ENCODE data around the gene SMAD7.

Gene SMAD7

GRCh38 chr18:48898521-48898920, 52.2 kb downstream of the SMAD7 start:
- TF ChIP-seq ZFX (IDR thresholded peaks at IDR 0.05) = no peak
- TF ChIP-seq, protein P1, sequence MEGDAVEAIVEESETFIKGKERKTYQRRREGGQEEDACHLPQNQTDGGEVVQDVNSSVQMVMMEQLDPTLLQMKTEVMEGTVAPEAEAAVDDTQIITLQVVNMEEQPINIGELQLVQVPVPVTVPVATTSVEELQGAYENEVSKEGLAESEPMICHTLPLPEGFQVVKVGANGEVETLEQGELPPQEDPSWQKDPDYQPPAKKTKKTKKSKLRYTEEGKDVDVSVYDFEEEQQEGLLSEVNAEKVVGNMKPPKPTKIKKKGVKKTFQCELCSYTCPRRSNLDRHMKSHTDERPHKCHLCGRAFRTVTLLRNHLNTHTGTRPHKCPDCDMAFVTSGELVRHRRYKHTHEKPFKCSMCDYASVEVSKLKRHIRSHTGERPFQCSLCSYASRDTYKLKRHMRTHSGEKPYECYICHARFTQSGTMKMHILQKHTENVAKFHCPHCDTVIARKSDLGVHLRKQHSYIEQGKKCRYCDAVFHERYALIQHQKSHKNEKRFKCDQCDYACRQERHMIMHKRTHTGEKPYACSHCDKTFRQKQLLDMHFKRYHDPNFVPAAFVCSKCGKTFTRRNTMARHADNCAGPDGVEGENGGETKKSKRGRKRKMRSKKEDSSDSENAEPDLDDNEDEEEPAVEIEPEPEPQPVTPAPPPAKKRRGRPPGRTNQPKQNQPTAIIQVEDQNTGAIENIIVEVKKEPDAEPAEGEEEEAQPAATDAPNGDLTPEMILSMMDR (conservative IDR thresholded peaks at IDR 0.05) = no peak
- no peak overlapping the region for H3K27ac ChIP-seq

DNA sequence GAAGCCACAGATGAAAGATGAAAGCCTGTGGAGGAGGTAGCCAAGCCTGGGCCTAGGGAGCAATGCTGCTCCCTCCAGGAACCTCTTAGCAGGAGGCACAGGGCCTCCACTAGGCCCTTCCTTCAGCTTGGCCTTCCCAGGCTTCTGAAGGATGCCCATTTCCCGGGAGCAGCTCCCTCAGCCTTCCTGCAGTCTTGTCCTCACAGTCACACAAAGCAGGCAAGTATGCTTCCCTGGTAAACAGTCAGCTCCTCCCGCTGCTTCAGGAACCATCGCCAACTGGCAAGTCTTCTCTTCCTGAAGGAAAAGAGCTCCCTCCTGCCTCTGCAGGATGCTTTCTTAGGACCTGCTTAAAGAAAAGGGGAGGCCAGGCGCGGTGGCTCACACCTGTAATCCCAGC, 53.2 kb downstream of the SMAD7 start:
- H3K27ac ChIP-seq = no peak overlapping the region
- TF ChIP-seq, protein P1 (conservative IDR thresholded peaks at IDR 0.05) = no peak
- no peak for TF ChIP-seq ZFX (IDR thresholded peaks at IDR 0.05)

- TF ChIP-seq ZFX (IDR thresholded peaks at IDR 0.05) = no peak
- TF ChIP-seq, protein P1 (conservative IDR thresholded peaks at IDR 0.05) = no peak
- H3K27ac ChIP-seq = no peak overlapping the region
Measured at GRCh38 chr18:48896875-48897511, 53.8 kb downstream of the SMAD7 start.

- no peak for TF ChIP-seq ZFX (IDR thresholded peaks at IDR 0.05)
- TF ChIP-seq, protein P1 (conservative IDR thresholded peaks at IDR 0.05) = no peak
Measured at GRCh38 chr18:48896326-48896874, 54.4 kb downstream of the SMAD7 start.

DNA sequence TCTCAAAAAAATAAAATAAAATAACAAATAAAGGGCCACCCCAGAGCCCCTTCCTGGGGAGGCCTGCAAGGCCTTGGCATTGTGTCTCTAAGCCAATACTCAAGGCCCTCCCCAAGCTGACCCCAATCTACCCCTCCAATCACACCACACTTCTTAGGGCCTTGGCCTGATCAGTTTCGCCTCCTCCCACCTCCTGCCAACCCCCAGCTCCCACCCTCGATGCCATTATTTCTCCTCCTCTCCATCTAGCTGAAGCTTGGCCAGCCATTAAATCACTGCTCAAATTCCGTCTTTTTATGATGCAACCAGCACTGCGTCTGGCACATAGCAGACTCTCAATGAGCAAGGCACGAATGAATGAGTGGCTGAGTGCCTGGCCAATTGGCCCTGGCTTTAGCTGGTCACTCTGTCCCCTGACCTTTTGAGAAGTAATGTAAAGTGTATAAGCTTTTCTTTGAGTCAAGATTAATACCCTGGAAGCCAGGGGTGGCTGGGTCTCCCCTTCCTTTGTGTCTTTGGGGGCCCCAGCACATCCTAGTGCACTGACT, 55.9 kb downstream of the SMAD7 start:
- H3K27ac ChIP-seq = no peak overlapping the region
- TF ChIP-seq, protein P1 (conservative IDR thresholded peaks at IDR 0.05) = no peak
- no peak for TF ChIP-seq ZFX (IDR thresholded peaks at IDR 0.05)

More at GRCh38 chr18:48896326-48896874, 54.4 kb downstream of the SMAD7 start:
- H3K27ac ChIP-seq = no peak overlapping the region

- H3K27ac ChIP-seq = no peak overlapping the region
- TF ChIP-seq, protein P1 (conservative IDR thresholded peaks at IDR 0.05) = no peak
- TF ChIP-seq ZFX (IDR thresholded peaks at IDR 0.05) = no peak
Measured at GRCh38 chr18:48893608-48894600, 56.9 kb downstream of the SMAD7 start.
